Activated CD8-positive, alpha-beta memory T cell treated with anti-CD3 and anti-CD28 coated beads for 48 hours (primary cell): ENCODE results near the gene AFAP1L2.
A peak's percentile ranks its signal among the peaks of the same experiment; 100 is the strongest.

Source experiments
- DNase-seq, 3 experiments: peaks; one replicate each; pipeline ENCODE4 v3.0.0-alpha.2; 2020; ENCODE audit warnings: low read depth in 2 of 3, low spot score in 2 of 3

The AFAP1L2 gene

DNA sequence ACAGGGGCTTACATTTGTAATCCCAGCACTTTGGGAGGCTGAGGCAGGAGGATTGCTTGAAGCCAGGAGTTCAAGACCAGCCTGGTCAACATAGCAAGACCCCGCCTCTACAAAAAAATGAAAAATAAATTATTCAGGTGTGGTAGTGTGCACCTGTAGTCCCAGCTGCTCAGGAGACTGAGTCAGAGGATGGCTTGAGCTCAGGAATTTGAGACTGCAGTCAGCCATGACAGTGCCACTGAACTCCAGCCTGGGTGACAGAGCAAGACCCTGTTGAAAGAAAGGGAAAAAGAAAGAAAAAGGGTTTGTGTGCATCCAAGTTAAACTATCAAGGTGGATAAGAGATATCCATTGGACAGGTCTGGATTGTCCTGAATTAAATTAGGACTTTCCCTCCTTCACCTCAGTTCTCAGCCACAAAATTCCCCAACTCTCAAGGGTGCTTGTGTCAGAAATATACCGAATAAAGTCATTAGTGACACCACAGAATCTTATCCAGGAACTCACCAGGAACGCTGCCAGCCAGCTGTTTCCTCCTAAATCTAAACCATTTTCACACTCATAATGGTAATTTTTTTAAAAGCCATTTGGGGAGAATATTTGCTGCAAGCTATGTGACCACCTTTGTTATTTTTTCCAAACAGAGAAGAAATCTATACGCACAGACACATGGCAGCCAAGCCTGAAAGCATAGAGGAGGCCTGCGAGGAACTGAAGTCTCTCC, 12.0 kb downstream of the AFAP1L2 start:
- DNase-seq = no peak

DNA sequence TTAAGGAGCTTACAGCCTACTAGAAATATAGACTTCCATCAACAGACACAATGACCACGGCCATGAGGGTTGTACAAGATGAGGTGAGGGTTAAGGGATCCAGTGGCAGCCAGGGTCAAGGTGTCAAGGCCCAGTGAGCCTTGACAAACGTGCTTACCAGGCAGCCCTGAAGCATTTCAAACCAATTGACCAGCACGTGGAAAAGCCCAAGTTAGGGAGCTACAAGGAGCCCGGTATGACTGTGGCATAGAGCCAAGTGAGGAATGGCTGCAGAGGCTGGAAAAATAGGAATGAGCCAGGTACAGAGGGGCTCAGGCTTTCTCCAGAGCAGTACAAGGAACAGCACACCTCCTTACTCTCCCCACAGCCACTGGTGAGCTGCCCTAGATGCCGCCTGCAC, 12.7 kb downstream of the AFAP1L2 start:
- no peak for DNase-seq

DNA sequence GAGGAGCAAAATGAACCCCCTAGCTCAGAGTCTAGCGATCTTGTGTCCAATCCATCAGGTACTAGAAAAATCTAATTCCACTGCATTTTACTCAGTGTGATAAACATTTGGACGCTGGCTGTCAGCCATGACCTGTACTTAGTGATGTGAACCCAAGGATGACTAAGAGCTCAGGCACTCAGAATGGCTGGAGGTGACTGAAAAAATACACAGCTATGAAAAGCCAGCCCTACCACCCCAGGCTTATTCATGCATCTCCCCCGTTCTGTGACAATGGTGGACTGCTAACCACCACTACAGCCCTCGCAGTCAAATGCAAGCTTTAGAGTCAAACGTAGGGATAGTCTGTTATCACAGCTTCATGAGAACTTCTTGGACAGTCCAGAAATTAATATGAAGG, 14.9 kb downstream of the AFAP1L2 start:
- no peak for DNase-seq

DNA sequence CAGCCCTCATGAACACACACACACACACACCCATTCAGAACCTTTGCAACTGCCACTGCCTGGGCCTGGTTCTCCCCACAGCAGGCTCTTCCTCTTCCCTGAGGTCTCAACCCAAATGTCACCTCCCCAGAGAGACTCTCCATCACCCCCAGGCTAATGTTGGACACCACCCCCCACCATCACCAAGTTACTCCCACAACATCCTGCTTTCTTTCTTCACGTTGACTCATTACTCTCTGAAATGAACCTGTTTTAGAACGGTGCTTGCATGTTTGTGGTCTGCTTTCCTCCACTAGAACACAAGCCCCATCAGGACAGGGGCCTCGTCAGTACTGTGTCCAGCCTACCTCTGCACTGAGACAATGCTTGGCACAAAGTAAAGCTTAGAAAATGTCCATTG, 16.0 kb downstream of the AFAP1L2 start:
- DNase-seq = peak in 1 of 3 experiments; percentile 23

DNA sequence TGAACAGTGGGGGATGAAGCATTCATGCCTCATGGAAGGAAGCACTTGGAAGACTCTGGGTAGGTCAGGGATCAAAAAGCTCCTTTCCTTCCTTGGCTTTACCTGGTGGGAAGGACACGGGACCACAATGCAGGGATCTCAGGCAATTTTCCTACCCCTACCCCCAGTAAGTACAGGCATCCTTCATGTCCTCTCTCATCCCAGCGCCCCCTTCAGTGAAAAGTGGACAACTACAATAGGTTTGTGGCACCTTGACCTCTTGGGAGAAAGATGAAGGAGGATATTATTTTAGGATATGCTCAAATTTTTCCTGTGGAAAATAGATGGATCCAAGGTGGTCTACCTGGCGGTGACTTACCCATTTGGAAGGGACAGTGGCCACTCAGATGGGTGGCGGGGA, 16.5 kb downstream of the AFAP1L2 start:
- DNase-seq = no peak

DNA sequence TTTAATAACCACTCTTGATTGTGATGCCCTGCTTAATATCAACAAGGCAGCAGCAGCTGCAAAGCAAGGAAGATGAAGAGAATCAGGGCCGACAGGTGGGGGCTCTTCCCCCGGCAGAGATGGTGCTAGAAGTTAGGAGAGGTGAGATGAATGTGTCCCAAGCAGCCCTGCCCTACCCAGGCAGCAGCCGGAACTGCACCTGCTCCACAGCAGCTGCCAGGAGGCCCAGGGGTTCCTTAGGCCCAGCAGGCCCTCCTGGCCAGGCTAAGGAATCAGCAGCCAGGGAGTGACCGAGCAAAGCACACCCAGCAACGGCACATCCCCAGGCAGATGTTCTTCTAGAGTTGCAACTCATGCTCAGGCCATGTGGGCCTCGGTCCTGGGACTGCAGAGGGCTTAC, 17.9 kb downstream of the AFAP1L2 start:
- no peak for DNase-seq

DNA sequence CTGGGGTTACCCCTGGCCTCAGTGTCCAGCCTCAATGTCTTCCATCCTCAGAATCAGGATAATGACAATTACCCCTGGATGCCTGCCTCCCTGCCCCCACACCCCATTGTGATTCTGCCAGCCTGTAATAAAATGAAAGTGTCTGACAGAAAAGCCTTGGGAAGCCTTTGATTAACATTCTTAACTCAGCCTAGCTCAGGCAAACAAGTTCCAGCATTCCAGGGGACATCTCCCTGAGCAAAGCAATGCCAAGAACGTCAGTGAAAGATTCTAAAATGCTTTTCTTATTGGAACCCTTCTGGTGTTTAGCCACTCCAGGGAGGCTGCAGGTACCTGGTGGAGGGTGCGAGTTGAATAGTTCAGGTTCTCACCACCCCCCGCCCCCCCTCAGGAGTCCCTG, 18.7 kb downstream of the AFAP1L2 start:
- no peak for DNase-seq

DNA sequence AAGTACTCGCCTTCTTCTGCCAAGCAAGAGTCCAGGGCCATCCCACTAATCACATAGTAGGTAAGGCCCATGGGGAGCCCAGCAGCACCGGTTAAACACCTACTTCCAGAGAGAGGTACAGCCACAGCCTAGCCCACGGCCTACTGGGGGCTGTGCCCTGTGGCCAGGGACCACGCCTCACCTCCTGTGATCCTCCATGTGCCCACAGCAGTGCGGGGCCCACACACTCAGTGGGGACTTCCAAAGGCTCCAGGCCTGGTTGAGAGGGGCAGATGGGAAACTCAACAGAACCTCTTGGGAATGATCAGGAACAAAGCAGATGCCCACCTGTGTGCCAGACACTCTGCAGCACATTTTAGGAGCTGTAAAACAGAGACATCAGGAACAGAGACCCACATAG, 19.7 kb downstream of the AFAP1L2 start:
- no peak for DNase-seq

DNA sequence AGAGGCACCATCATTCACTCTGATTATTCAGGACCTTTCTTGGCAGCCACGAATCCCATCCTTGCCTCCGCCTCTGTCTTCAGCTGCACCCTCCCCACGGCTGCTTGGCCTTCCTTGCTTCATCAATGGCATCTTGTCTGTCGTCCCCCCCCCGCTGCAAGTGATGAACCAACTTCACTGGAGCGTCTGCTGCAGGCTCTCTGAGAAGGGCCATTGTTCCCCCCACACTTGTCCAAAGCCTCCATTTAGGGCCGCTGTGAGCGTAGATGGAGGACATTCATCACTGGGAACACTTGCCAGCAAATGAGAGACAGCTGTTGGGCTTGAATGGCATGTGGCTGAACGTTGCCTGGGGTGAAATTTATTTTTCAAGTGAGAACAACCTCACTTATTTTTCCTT, 20.1 kb downstream of the AFAP1L2 start:
- DNase-seq = no peak

DNA sequence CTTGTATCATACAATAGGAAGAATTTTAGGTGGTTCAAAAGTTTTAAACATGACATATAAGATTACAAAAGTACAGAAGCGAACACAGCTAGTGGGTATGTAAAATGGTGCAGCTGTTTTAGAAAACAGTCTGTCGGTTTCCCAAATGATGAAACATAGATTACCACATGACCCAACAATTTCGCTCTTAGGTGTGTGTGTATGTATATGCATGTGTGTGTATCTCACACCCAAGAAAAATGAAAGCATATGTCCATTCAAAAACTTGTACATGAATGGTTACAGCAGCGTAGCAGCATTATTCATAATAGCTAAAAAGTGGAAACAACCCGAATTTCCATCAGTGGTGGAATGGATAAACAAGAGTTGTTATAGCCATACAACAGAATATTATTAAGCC, 23.5 kb downstream of the AFAP1L2 start:
- DNase-seq = no peak

DNA sequence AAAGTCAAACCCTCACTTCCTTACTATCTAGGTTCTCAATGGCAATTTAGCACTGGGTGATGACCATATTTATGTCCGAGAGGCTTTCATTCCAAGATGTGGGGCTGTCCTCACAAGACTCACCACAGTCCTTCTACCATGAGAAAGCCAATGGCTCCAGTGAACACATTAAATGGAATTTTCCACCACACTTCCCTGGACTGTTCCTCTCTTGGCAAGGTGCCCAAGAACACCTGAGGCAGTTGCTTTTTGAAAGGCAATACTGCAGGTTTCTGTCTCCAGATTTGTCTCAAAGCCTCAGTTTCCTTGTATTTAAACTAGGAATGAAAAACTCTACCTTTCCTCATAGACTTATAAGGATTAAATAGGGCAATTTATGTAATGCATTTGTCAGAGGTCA, 24.2 kb downstream of the AFAP1L2 start:
- DNase-seq = no peak

DNA sequence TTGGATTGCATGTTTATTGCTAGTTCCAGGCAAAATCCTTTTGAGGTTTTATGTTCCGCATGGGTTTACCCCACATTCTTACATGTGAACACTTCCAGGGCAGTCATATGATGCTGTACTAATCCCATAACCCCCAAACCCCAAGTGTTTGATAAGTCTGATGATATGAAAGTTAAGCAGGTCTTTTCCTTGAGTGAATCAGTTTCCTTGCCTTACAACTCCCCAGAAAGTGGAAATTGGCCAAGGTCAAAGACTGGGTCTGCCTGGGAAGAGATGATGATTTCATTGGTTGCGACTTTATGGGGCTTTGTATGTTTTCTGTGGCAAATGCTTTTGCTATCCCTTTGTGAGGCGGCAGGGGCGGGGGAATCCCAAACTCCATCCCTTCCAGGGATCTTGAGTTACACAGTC, 24.7 kb downstream of the AFAP1L2 start:
- DNase-seq = no peak

DNA sequence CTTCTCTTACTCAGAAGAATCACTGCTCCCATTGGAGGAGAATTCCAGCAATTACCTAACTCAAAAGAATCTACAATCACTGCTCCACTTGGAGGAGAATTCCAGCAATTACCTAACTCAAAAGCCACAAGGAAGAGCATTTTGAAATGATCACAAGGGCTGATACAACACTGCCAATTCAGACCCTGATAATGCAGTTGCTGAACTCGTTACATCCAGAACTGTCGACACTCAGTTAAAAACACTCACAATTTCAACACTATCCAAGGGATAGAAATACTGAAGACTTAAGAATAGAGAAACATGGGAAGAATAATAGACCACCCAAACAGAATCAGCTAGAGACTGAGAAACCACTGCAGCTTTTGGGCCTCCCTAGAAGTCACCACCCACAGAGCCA, 27.8 kb downstream of the AFAP1L2 start:
- DNase-seq = no peak

DNA sequence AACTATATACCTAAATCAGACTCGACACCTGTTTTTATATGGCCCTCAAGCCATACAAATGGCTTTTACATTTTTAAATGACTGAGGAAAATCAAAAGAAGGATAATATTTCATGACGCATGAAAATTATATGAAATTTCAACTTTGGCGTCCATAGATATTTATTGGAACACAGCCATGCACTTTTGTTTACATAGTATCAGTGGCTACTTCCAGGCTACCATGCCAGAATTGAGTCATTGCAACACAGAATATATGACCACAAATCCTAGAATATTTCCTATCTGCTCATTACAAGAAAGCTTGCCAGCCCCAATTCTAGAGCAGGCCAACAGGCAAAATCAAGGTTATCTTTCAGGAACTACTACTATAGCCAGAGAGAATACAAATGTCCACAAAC, 29.3 kb downstream of the AFAP1L2 start:
- DNase-seq = no peak

DNA sequence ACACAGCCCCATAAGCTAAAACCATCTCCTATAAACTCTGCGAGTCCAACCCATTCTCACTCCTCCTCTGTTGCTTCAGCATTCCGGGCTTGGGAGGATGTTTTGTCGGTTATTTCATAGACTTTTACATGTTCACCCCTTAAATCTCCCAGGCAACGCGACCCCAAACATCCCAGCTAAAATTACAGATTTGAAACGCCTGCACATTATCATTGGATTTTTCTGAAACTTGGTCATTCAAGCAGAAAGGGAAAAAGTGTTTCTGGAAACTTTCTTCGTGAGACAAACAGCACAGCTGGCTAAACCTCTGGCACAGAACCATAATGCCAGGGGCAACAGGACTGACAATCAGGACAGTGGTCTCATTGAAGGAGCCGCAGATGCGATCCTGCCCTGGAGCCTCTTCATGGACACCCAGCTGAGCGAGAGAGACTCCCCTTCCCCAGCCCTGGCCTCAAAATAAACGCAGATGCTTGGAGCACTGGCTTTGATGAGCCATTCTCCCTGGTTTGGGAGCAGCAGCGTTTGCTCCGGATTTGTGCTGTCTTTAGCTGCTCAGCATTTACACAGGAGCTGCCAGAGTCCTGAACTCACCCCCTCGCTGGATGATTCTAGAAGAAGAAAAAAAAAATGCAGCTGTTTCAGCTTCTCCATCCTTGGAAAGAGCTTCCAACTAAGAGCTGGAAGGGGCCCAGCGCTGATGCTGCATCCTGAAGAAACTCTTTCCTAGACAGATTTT, 30.1 kb downstream of the AFAP1L2 start:
- DNase-seq = no peak

DNA sequence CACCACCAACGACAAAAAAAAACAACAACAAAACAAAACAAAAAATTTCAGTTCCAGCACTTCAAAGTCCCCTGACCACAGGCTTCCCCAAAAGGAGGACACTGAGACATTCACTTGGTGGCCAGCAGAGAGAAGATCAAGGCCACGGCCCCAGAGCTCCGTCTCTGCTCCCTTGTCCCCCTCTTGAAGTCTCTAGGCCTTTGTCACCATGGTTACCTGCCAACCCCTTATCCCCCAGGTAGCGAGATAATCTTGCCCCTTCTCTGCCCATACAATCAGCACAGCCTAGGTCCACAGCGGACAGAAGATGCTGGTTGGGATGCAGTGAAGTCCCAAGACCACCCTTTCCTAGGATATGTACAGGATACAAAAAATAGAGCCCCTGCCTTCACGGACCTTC, 30.7 kb downstream of the AFAP1L2 start:
- DNase-seq = no peak

DNA sequence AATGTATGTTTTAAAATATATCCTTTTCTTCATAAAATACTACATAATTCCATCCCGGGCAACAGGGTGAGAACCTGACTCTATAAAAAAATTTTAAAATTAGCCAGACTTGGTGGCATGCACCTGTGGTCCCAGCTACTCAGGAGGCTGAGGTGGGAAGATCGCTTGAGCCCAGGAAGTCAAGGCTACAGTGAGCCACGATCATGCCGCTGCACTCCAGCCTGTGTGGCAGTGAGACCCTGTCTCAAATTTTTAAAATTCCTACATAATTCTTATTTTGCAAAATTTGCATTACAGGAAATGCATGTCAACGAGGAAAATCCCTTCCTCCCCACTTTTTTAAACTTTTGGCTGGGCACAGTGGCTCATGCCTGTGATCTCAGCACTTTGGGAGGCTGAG, 31.3 kb downstream of the AFAP1L2 start:
- DNase-seq = no peak

DNA sequence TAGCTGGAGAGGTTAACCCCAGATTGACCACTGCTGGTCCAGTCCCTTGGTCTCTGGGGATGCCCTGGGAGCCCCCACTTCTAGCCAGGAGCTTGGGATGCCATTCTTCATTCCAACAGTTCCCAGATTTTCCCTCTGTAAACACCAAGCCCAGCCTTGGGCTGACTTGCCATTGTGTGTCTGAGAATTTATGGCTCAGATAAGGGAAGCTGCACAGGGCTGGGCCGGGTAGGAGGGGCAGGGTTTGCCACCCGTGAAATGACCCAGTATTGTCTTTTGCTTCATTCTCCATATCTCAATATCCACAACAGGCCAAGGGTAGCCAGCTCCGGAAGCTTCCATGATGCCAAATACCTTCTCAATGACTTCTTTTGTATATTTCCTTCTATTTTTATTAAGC, 32.1 kb downstream of the AFAP1L2 start:
- no peak for DNase-seq

DNA sequence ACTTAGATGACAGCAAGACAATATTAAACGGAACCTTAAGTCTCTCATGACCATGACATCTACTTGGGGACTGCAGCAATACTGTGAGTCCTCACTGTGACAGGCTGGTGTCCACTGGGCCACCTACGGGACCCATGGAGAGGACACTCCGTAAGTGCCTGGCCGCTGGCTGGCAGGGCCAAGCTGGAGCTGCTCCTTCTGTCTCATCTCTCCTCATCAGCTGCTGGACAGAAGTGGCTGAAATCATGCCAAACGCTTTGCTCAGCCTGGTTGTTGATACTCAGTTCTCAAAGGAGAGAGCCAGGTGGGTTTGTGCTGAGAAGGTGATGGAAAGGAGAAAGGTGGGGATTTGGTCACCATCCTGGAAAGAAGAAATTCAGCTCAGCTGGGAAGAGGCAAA, 33.3 kb downstream of the AFAP1L2 start:
- no peak for DNase-seq

DNA sequence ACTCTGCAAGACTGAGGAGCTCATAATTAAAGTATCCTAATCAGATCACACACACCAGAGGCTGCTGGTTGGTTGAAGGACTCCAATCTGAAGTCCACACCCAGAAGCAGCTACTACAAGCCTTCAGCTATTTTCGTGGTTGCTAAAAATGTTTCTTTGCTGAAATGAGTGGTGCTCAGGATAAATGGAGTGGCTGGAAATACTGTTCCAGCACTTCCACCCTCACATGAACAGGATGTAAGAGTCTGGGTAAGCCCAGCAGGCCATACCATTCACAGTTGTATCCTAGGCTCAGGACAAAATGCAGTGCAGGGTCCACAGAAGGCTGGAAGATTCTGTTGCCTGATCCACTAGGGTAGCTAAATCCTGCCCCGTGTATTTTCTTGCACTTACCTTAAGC, 34.1 kb downstream of the AFAP1L2 start:
- DNase-seq = no peak

DNA sequence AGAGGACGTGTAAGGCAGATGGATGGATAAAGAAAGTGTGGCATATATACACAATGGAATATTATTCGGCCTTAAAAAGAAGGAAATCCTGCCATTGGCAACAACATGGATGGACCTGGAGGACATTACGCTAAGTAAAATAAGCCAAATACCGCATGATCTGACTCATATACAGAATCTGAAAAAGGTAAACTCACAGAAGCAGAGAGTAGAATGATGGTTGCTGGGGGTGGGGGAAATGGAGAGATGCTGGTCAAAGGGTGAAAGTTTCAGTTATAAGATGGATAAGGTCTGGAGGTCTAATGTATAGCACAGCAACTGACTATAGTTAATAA, 36.3 kb downstream of the AFAP1L2 start:
- no peak for DNase-seq

DNA sequence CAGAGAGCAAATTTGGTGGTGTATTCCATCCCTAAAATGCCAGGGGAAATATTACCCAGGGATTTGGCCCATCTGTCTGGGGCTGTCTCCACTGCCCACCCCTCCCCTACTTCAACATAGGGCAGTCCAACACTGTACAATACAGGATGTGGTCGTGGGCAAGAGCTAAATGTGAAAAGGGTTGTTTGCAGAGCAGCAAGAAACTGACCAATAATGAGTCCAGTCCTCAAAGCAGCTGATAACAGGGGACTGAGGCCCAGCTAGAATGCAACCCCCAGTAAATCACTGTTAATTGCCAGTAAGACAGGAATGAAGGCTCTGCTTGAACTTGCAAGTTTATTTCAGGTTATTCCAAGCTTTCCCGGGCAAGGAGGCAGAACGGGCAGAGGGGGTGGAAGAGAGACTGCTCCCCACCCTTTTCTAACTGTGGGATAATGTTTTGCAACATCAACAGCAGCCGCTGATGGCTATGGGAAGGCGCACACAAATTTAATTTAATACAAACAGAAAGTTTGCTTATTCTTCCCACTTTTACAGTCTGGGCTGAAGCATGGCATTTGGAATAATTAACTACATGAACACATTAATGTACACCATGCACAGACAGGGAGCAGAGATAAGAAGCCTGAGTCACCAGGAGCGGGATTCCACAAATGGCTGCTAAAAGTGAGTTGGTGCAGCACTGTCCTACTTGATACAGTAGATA, 36.8 kb downstream of the AFAP1L2 start:
- no peak for DNase-seq
